Neural progenitor cell (in vitro differentiated cells): ENCODE measurements around the gene TREM2.

Experiments used
- CTCF ChIP-seq: fragments of 200-600 bp; sonication (generic); IDR thresholded peaks from 2 replicates; pipeline ENCODE4 v1.5.1; 2017; ENCODE audit warnings: antibody characterized with exemption, mild to moderate bottlenecking
- EZH2 ChIP-seq: fragments of 200-600 bp; sonication (generic); IDR thresholded peaks from 2 replicates; pipeline ENCODE4 v1.6.1; 2017; ENCODE audit warnings: antibody characterized with exemption, mild to moderate bottlenecking, moderate library complexity
- EZH2phosphoT487 ChIP-seq: fragments of 200-600 bp; sonication (generic); IDR thresholded peaks from 2 replicates; pipeline ENCODE4 v1.6.1; 2017; ENCODE audit warnings: antibody characterized with exemption

GRCh38 chr6:41153451-41153850, 9.5 kb downstream of the TREM2 start:
- TF ChIP-seq CTCF = no peak
- TF ChIP-seq EZH2 = no peak
- TF ChIP-seq EZH2phosphoT487 = no peak
